Loucy (cell line): Measurements from ENCODE around the gene C9orf153.

Experiments used
- H2AFZ ChIP-seq: fragments of 200-600 bp; sonication (generic); 2 replicates; pipeline ENCODE4 v1.6.0; 2016; ENCODE audit warnings: antibody characterized with exemption, mild to moderate bottlenecking, low read length, moderate library complexity
- H3F3A ChIP-seq: fragments of 200-600 bp; 2 replicates; pipeline ENCODE4 v1.6.0; 2016; ENCODE audit warnings: antibody characterized with exemption, low read depth, mild to moderate bottlenecking
- H3K27me3 ChIP-seq: fragments of 200-600 bp; sonication (generic); 2 replicates; pipeline ENCODE4 v1.6.1; 2014; ENCODE audit warnings: low read length, mild to moderate bottlenecking; ENCODE audit not compliant: insufficient read depth, poor library complexity, severe bottlenecking
- H3K36me3 ChIP-seq: fragments of 200-600 bp; sonication (generic); 2 replicates; pipeline ENCODE4 v1.6.1; 2016; ENCODE audit warnings: low read length; ENCODE audit not compliant: insufficient read depth
- H3K4me1 ChIP-seq: fragments of 200-600 bp; sonication (generic); 2 replicates; pipeline ENCODE4 v1.5.1; 2014; ENCODE audit warnings: low read length, mild to moderate bottlenecking; ENCODE audit not compliant: insufficient read depth, poor library complexity, severe bottlenecking
- H3K4me2 ChIP-seq: fragments of 200-600 bp; sonication (generic); 2 replicates; pipeline ENCODE4 v1.6.0; 2014; ENCODE audit warnings: antibody characterized with exemption, low read length, low read depth, mild to moderate bottlenecking; ENCODE audit not compliant: poor library complexity, severe bottlenecking
- H3K4me3 ChIP-seq: fragments of 200-600 bp; sonication (generic); 2 replicates; pipeline ENCODE4 v1.5.1; 2014; ENCODE audit warnings: low read length, mild to moderate bottlenecking, mixed read lengths; ENCODE audit not compliant: poor library complexity, severe bottlenecking
- H3K79me2 ChIP-seq: fragments of 200-600 bp; sonication (generic); 2 replicates; pipeline ENCODE4 v1.6.1; 2014; ENCODE audit warnings: low read length; ENCODE audit not compliant: insufficient read depth
- H3K9ac ChIP-seq: fragments of 200-600 bp; sonication (generic); 2 replicates; pipeline ENCODE4 v1.6.0; 2014; ENCODE audit warnings: mild to moderate bottlenecking, low read depth, low read length, moderate library complexity; ENCODE audit not compliant: poor library complexity, severe bottlenecking
- H3K9me2 ChIP-seq: fragments of 200-600 bp; sonication (generic); replicated peaks from 2 replicates; pipeline ENCODE4 v1.6.1; 2016; ENCODE audit warnings: low read depth, low read length, mixed read lengths
- H3K9me3 ChIP-seq: fragments of 200-600 bp; sonication (generic); 2 replicates; pipeline ENCODE4 v1.6.1; 2014; ENCODE audit warnings: mild to moderate bottlenecking, antibody characterized with exemption, low read length, low read depth; ENCODE audit not compliant: insufficient read depth
- H4K20me1 ChIP-seq: fragments of 200-600 bp; sonication (generic); 2 replicates; pipeline ENCODE4 v1.6.0; 2014; ENCODE audit warnings: antibody characterized with exemption, low read length, mild to moderate bottlenecking; ENCODE audit not compliant: insufficient read depth, poor library complexity, severe bottlenecking
- EZH2phosphoT487 ChIP-seq: fragments of 200-600 bp; IDR thresholded peaks from 2 replicates; pipeline ENCODE4 v1.6.1; 2018; ENCODE audit warnings: antibody characterized with exemption, mild to moderate bottlenecking, moderate library complexity, borderline replicate concordance
- TF ChIP-seq, protein P1 (sequence below): fragments of 200-600 bp; sonication (generic); conservative IDR thresholded peaks from 2 replicates; pipeline ENCODE4 v1.5.1; 2014; ENCODE audit warnings: mild to moderate bottlenecking, antibody characterized with exemption, low read length

Gene C9orf153

DNA sequence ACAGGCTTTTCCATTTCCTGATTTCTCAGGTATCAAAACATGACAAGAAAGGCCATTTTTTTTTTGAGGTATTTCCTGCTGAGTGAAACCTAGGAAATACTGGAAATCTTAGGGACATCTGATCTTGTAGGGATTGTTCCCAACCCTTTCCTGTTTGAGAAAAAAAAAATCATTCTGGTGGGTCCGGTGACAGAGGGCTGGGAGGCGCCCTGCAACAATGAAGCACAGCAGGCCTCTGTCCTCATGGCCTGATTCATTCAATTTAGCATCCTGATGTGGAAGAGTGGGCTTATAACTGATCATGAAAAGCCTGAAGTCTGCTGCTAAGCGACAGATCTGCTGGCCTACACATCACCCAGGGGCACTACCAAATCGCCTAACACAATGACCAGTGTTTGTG lies 3.0 kb upstream of the C9orf153 start:
- Histone ChIP-seq H2AFZ (no peak overlapping the region), H3K9me2 (no peaks in the 10 kb centered on the region), H3K9me3 (no peaks in the 10 kb centered on the region), H3K79me2 (no peaks in the 10 kb centered on the region), H3K4me3 (no peak overlapping the region), H3K9ac (no peak overlapping the region), H3K4me2 (no peak overlapping the region), H3K4me1 (peaks cover 3% of the 10 kb centered on the region), H3K27me3 (no peaks in the 10 kb centered on the region), H4K20me1 (no peaks in the 10 kb centered on the region), H3F3A (no peaks in the 10 kb centered on the region), H3K36me3 (peaks cover 11% of the 10 kb centered on the region; the same call in 1 of the 2 replicates)
- TF ChIP-seq, protein P1, sequence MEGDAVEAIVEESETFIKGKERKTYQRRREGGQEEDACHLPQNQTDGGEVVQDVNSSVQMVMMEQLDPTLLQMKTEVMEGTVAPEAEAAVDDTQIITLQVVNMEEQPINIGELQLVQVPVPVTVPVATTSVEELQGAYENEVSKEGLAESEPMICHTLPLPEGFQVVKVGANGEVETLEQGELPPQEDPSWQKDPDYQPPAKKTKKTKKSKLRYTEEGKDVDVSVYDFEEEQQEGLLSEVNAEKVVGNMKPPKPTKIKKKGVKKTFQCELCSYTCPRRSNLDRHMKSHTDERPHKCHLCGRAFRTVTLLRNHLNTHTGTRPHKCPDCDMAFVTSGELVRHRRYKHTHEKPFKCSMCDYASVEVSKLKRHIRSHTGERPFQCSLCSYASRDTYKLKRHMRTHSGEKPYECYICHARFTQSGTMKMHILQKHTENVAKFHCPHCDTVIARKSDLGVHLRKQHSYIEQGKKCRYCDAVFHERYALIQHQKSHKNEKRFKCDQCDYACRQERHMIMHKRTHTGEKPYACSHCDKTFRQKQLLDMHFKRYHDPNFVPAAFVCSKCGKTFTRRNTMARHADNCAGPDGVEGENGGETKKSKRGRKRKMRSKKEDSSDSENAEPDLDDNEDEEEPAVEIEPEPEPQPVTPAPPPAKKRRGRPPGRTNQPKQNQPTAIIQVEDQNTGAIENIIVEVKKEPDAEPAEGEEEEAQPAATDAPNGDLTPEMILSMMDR, result no peak
- no peak for TF ChIP-seq EZH2phosphoT487

DNA sequence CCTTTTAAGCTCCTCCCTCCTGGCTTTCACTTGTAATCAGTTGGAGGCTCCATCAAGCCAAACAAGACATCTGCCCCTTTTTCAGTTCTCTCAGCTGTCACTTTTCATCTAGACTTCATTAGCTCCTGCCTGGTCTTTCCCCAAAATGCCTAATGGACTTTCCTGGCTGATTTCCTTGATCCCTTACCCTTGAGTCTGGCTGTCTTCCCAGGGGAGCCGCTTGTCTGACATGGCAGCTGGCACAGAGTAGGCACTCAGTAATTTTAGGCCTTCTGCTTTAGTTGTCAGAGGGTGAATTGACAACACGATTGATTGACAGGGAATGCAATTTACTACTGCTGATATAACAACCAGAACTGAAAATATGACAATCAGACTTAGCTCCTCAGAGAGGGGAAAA lies 2.1 kb downstream of the C9orf153 start:
- Histone ChIP-seq H4K20me1 (no peaks in the 10 kb centered on the region), H3K4me2 (no peak overlapping the region), H3K27me3 (no peaks in the 10 kb centered on the region), H3K9ac (no peak overlapping the region), H3K36me3 (no peaks in the 10 kb centered on the region), H2AFZ (no peak overlapping the region), H3K9me3 (peaks cover 8% of the 10 kb centered on the region), H3K4me3 (no peak overlapping the region), H3K4me1 (no peaks in the 10 kb centered on the region), H3K9me2 (no peaks in the 10 kb centered on the region), H3F3A (no peaks in the 10 kb centered on the region), H3K79me2 (no peaks in the 10 kb centered on the region)
- no peak for TF ChIP-seq EZH2phosphoT487
- TF ChIP-seq, protein P1, result no peak

DNA sequence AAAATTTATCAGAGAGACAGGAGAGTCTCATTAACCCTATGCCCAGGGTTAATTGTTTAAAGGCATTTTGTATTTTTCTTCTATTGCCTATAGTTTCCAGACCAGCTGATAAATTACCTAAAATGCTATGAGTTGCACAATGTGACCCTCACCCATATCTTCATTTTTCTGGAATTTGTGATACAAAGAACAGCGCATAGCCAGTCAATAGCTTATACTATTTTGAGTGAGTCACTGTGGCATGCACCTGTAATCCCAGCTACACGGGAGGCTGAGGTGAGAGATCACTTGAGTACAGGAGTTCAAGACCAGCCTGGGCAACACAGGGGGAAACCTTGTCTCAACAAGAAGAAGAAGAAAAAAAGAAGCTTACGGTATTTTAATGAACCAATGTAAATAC lies 2.8 kb downstream of the C9orf153 start:
- TF ChIP-seq, protein P1, result no peak
- no peak for TF ChIP-seq EZH2phosphoT487
- Histone ChIP-seq H3K36me3 (no peaks in the 10 kb centered on the region), H3K79me2 (no peaks in the 10 kb centered on the region), H3K4me1 (no peaks in the 10 kb centered on the region), H4K20me1 (no peaks in the 10 kb centered on the region), H3K9me2 (no peaks in the 10 kb centered on the region), H2AFZ (no peak overlapping the region), H3K9ac (no peak overlapping the region), H3K27me3 (no peaks in the 10 kb centered on the region), H3K9me3 (peaks cover 8% of the 10 kb centered on the region), H3F3A (no peaks in the 10 kb centered on the region), H3K4me2 (no peak overlapping the region), H3K4me3 (no peak overlapping the region)
